ENCODE data around the gene RAMP1. TPM values are rescaled to one million over a fixed set of nuclear protein-coding genes. Genes with fewer than 3 reads are reported as not detected.

The RAMP1 gene
- total RNA-seq, 4 donors from 2014 or later, result 1.3 to 50.8 (median 31.5) TPM

- DNase-seq (ENCODE audit: low spot score) (no peak), ATAC-seq (ENCODE audit: low FRiP score) (no peak)
- TF ChIP-seq, protein P1, sequence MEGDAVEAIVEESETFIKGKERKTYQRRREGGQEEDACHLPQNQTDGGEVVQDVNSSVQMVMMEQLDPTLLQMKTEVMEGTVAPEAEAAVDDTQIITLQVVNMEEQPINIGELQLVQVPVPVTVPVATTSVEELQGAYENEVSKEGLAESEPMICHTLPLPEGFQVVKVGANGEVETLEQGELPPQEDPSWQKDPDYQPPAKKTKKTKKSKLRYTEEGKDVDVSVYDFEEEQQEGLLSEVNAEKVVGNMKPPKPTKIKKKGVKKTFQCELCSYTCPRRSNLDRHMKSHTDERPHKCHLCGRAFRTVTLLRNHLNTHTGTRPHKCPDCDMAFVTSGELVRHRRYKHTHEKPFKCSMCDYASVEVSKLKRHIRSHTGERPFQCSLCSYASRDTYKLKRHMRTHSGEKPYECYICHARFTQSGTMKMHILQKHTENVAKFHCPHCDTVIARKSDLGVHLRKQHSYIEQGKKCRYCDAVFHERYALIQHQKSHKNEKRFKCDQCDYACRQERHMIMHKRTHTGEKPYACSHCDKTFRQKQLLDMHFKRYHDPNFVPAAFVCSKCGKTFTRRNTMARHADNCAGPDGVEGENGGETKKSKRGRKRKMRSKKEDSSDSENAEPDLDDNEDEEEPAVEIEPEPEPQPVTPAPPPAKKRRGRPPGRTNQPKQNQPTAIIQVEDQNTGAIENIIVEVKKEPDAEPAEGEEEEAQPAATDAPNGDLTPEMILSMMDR (IDR thresholded peaks at IDR 0.05), result no peak
These were observed 92.5 kb downstream of the RAMP1 start for GRCh38 chr2:237951878-237952277.

DNA sequence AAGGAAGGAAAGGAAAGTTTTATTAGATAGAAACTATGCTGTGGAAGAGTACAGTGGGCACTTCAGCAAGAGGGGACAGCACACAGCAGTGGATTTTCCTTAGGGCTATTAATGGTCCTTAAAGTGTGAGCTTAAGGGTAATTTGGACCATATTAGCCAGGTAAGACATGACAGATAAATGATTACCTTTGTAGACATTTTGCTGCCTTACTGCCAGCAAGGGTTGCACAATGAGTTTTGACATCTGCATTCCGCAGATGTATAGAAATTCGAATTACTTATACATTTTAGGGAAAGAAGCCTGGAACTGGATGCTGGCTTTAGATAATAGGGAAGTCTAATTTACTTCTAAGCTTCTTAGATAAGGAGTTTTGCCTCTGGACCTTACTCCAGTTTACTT is 93.4 kb downstream of the RAMP1 start:
- DNase-seq (ENCODE audit: low spot score) (no peak), ATAC-seq (ENCODE audit: low FRiP score) (no peak)
- TF ChIP-seq, protein P1 (IDR thresholded peaks at IDR 0.05), result no peak

DNA sequence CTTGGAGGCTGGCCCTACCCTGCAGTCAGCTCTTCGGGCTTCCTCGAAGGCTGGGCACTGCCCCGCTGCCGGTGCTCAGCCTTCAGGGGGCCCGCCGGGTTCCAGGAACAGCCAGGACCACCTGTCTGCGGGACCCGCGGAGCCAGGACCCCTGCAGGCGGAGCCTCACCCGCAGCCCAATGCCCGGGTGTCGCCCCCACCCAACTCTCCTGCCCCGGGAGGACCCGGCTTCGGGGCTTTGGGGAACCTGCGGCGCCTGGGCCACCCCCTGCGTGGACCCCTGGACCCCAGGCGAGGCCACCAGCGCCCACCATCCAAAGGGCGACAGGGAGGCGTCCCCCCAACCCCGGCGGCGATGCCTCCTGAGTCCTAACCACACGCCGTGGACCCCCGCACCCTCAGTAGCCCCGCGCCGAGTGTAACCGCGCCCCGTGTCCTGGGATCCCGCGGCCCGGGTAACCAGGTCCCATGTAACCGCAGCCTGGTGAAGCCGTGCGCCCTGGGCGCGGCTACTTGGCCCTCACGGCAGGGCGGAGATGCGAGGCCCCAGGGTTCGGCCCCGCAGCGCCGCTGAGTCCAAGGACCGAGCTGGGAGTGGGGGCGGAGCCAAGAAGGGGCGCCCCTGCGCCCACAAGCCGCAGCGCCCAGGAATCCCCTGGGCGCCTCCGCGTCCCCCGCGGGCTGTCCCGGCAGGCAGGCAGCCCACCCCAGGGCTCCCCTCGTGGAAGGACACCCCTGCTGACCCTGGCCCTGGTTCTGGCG is 96.4 kb downstream of the RAMP1 start:
- TF ChIP-seq, protein P1 (IDR thresholded peaks at IDR 0.05), result no peak
- DNase-seq (ENCODE audit: low spot score) (no peak), ATAC-seq (ENCODE audit: low FRiP score) (peak; percentile 33)

DNA sequence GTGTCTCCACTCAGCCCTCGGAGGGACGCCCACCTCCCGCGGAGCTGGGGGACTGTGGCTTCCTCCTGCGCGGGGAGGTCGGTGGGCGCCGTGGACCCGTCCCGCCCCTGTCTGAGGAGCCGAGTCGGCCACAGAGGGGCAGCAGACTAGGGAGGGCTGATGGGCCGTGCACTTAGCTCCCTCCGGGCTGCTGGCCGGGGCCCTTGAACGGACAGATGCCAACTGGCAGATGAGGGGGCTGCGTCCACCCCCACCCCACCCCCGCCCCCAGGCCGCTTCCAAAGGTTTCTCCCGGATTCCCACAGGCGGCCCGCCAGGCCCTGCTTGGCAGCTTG is 96.9 kb downstream of the RAMP1 start:
- ATAC-seq (ENCODE audit: low FRiP score), result no peak
- DNase-seq (ENCODE audit: low spot score), result no peak
- TF ChIP-seq, protein P1 (IDR thresholded peaks at IDR 0.05), result no peak

GRCh38 chr2:237961637-237962036 is 102.2 kb downstream of the RAMP1 start:
- TF ChIP-seq, protein P1 (IDR thresholded peaks at IDR 0.05), result no peak
- DNase-seq (ENCODE audit: low spot score), result no peak
- no peak for ATAC-seq (ENCODE audit: low FRiP score)

Small RNA genes within 50 kb of the gene (small RNA-seq; reads per million reads assigned to genes)
- gene RF00157, result not detected

Other genes starting within 250 kb of the RAMP1 start
- 100 to 1,000 TPM in 3 of 4 donors, 10 to 100 TPM in 1; 90.0 to 257 (median 113) TPM for gene LRRFIP1, start 232.0 kb upstream of the RAMP1 start, total RNA-seq
- 1 to 10 TPM; 1.1 to 2.6 (median 1.5) TPM for gene RBM44, start 60.8 kb upstream of the RAMP1 start, total RNA-seq
- 10 to 100 TPM; 36.3 to 59.9 (median 51.3) TPM for gene UBE2F, start 107.4 kb downstream of the RAMP1 start, total RNA-seq
- 10 to 100 TPM in 3 of 4 donors, 1 to 10 TPM in 1; 7.3 to 15.8 (median 12.5) TPM for gene SCLY, start 201.4 kb downstream of the RAMP1 start, total RNA-seq
- under 1 TPM; 0.19 to 0.47 (median 0.25) TPM for gene ESPNL, start 240.7 kb downstream of the RAMP1 start, total RNA-seq

All from omental fat pad (tissue), 4 donors.